ENCODE results near the gene PSMD9.
"Not testable (repeated sequence)": the region's sequence is repeated elsewhere in the genome, so short reads cannot be mapped to it uniquely, and the experiment has no call there.

PSMD9 gene

DNA sequence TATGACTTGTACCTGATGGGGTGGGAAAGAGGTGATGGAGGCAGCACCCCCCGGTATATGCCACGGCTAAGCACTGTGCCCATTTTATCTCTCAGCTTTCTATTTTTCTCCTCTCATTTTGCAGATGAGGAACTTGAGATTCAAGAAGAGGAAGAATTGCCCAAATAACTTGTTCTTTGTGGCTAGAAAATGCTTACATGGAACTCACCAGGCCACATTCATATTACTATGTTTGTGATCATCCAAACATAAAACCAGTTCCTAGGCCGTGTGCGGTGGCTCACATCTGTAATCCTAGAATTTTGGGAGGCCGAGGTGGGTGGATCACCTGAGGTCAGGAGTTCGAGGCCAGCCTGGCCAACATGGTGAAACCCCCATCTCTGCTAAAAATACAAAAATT is 14.5 kb upstream of the PSMD9 start:
- no peak for DNase-seq

DNA sequence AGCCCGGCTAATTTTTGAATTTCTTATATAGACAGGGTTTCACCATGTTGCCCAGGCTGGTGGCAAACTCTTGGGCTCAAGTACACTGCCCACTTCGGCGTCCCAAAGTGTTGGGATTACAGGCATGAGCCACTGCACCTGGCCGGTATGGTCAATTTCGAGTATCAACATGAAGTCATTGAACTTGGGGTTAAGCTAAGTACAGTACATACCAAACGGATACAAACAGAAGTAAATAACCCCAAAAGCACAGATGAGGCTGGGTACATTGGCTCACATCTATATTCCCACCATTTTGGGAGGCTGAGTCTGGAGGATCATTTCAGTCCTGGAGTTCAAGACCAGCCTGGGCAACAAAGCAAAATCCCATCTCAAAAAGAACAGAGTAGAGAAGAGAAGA is 13.0 kb upstream of the PSMD9 start:
- DNase-seq, result no peak

DNA sequence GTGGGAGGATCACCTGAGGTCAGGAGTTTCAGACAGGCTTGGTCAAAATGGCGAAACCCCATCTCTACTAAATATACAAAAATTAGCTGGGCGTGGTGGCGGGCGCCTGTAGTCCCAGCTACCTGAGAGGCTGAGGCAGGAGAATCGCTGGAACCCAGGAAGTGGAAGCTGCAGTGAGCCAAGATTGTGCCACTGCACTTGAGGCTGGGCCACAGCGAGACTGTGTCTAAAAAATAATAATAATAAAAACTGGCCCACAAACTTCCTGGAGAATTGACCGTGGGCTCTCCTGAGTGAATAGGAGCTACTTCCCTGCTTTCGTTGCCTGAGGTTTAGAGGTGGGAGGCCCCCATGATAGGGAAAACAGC is 12.5 kb upstream of the PSMD9 start:
- DNase-seq, result not testable (repeated sequence)

DNA sequence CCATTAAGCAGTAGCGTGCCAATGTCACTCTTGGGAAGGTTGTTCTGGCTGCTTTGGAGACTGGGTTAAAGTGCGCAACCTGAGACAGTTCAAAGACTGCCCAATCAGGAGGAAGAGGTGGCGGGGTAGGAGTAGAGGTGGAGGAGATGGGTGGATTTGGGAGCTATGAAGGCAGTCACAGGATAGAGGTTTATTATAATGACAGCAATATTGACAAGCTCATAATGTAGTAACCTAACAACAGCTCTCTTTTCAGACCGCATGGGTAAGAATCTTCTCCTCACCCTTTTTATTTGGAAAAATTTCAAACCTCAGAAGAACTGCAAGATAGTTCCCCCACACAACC is 5.3 kb upstream of the PSMD9 start:
- no peak for DNase-seq

DNA sequence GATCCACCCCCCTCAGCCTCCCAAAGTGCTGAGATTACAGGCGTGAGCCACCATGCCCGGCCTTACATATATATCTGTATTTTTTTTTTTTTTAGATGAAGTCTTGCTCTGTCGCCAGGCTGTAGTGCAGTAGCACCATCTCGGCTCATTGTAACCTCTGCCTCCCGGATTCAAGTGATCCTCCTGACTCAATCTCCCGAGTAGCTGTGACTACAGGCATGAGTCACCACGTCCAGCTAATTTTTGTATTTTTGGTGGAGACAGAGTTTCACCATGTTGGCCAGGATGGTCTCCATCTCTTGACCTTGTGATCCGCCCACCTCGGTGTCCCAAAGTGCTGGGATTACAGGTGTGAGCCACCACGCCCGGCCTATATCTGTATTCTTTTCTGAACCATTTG is 3.5 kb upstream of the PSMD9 start:
- not testable (repeated sequence) for DNase-seq

DNA sequence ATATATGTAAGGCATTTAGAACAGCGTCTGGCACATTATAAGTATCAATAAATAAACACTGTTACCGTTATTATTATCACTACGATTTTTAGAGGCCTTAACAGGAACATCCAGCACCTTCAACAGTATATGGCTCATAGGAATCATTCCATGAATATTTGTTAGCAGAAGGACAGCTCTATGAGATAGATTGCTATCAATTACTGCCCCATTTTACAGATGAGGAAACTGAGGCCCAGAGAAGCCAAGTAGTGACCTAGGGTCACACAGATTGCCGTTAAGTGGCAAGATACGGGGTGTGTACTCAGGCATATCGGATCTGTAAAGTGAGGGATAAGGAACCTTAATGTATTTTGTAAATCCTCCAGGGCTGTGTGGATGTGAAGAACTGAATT is 510 bp upstream of the PSMD9 start:
- DNase-seq, result no peak

DNA sequence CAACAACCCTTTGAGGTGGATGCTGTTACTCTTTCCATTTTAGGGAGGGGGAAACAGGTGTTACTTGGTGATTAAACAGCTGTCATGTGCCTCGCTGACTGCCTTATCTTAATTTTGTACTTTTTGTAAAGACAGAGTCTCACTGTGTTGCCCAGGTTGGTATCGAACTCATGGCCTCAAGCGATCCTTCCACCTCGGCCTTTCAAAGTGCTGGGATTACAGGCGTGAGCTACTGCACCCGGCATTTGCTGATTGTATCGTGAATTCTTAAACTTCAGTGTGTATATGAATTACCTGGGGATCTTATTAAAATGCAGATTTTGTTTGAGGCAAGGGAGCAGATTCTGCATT is 659 bp downstream of the PSMD9 start:
- DNase-seq, result no peak

DNA sequence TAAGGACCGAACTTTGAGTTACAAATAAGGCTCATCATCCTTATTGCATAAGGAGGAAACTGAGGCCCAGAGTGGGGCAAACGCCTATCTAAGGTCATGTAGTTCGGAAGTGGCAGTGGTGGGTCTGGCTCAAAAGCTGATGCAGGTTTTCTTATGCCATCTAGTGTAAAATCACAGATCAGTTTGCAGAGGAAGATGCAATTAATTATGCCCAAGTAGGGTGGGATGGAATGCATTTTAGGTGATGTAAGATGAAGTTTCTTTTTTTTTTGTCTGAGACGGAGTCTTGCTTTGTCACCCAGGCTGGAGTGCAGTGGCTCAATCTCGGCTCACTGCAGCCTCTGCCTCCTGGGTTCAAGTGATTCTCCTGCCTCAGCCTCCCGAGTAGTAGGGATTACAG is 1.1 kb downstream of the PSMD9 start:
- DNase-seq, result peak; percentile 10

DNA sequence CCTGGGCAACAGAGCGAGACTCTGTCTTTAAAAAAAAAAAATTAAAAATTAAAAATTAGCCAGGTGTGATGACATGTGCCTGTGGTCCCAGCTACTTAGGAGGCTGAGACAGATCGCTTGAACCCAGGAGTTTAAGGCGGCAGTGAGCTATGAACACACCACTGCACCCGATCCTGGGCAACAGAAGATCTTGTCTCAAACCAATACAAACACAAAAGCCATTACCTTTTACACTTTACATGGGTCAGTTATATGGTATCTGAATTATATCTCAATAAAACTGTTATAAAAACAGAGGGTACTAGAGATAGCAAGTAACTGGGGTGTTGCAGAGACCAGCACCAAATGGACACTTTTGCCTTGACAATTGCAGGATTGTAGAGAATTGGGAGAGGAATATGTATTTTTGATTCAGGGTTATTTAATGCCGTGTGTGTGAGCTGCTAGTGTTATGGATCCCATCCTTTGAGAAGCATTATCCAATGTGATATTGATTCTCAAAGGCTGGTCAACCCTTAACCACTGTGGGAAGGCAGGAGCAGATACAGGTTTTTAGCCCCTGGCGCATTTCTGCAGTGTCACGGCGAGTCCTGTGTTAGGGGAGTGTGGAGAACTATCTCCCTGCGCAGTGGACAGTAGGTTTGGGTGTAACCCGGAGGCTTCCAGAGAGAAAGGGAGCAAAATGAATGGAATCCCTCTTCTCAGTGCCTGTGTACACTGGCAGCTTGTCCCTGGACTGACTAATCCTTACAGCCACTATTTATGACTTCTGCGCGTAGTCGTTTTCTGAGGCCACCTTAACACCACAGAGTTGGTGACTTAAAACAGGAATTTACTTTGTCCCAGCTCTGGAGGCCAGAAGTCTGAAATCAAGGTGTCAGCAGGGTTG is 4.3 kb downstream of the PSMD9 start:
- DNase-seq, result peak; percentile 50

DNA sequence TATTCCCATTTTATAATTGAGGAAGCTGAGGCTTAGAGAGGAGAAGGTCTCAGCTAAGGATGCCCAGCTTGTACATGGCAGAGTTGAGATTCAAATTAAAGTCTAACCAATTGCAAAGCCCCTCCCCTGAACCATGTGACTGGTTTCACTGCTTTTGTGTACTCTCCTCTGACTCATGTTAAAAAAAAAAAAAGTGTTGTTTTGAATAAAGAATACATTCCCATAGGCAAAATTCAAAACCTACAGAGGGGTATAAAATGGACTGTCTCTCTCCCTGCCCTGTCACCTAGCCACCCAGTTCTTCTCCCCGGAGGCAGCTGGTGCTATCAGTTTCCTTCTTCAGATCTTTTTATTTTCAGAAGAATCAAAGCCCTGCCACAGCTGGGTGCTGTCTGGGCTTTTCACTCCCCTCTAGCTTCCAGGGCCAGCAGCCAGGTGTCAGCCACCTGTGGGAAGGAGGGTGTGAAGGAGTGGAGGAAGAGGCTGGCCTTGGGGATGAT is 5.4 kb downstream of the PSMD9 start:
- DNase-seq, result peak; percentile 58

DNA sequence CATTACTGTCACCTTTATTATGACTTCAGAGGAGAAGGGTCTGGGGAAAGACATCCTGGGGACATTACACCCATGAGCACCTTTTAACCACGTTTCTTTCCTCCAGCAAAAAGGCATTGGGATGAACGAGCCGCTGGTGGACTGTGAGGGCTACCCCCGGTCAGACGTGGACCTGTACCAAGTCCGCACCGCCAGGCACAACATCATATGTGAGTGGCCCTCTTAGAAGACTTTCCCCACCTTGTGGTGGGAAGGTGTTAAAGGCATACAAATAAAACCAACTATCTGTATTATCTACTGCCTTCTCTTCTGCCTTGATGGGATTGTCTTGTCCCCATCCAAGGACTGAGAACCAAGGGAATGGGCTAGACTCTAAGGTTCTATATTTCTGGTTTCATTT is 6.0 kb downstream of the PSMD9 start:
- no peak for DNase-seq

DNA sequence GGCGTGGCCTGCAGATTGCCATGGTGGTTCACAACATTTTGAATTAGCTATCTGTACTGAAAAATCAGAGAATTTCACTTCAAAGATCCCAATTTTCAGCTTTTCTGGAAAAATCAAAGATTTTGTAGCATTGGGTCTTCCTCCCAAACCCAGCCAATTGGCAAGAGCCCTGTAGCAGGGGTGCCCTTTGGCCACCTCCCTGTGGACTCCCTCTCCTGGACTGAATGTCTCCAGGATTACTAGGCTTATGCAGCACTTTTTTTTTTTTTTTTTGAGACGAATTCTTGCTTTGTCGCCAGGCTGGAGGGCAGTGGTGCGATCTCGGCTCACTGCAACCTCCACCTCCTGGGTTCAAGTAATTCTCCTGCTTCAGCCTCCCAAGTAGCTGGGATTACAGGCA is 9.7 kb downstream of the PSMD9 start:
- DNase-seq, result no peak

DNA sequence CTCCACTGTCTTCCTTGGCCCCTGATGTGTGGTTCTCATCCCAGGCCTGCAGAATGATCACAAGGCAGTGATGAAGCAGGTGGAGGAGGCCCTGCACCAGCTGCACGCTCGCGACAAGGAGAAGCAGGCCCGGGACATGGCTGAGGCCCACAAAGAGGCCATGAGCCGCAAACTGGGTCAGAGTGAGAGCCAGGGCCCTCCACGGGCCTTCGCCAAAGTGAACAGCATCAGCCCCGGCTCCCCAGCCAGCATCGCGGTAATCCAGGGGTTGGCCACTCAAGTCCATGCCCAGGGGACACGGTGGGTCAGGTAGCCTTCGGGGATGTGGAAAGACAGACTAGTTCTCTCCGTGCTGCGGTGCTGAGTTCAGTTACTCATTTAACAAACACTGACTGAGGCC is 11.0 kb downstream of the PSMD9 start:
- no peak for DNase-seq

DNA sequence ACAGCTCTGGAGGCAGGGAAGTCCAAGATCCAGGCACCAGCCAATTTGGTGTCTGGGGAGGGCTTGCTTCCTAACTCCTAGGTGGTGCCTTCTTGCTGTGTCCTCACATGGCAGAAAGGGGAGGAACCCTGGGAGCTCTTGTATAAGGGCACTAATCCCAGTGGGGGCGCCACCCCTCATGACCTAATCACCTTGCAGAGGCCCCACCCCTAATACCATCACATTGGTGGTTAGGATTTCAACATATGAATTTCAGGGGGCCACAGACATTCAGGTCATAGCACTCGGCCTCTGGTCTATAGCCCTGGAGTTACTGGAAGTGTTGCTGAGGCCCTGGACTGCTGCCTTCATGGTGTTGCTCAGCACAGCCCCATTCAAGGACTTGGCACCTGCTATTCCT is 14.6 kb downstream of the PSMD9 start:
- no peak for DNase-seq

DNA sequence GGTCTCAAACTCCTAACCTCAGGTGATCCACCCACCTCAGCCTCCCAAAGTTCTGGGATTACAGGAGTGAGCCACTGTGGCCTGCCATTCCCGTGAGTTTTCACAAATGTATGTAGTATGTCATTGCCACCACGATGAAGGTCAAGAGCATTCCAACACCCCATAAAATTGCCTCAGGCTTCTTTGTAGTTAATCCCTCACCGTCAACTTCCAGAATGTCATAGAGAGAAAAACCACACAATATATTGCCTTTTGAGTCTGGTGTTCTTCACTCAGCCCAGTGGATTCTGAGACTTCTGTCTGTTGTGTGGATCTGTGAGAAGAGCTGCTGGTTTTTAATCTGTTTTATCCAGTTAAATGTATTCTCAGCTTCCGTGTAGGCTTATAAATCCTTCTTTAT is 17.2 kb downstream of the PSMD9 start:
- no peak for DNase-seq

DNA sequence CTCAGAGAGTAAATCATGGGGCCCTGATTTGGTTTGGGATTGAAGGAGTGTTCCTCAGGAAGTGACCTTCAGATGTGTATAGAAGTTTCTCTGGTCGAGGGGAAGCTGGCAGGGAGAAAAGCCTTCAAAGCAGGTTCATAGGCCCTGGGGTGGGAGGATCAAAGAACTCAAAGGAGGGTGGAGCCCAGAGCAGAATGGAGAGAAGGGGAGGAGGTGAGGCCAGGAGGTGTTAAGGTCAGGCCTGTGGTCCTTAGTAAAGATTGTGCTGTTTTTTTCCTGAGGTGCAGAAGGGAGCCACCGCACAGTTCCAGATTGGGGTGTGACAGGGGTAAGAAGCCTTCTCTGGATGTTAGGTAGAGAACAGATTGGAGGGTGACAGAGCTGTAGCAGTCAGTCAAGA is 20.1 kb downstream of the PSMD9 start:
- DNase-seq, result no peak

DNA sequence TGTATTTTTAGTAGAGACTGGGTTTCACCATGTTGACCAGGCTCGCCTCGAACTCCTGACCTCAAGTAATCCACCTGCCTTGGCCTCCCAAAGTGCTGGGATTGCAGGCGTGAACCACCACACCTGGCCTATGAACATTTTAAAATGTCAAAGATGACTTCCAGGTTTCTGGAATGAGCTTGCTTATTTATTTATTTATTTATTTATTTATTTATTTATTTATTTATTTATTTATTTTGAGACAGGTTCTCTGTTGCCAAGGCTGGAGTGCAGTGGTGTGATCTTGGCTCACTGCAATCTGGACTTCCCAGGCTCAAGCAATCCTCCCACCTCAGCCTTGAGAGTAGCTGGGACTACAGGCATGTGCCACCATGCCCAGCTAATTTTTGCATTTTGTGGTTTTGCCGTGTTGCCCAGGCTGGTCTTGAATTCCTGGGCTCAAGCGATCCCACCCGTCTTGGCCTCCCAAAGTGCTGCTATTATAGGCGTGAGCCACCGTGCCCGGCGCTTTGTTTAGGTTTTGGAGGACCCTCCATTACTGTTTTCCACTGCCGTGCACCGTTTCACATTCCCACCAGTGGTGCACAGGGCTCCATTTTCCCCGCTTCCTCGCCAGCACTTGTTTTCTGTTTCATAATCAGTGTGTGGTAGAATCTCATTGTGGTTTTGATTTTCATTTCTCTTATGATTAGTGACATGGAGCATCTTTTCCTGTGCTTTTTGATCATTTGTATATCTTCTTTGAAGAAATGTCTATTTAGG is 23.4 kb downstream of the PSMD9 start:
- peak; percentile 67 for DNase-seq

DNA sequence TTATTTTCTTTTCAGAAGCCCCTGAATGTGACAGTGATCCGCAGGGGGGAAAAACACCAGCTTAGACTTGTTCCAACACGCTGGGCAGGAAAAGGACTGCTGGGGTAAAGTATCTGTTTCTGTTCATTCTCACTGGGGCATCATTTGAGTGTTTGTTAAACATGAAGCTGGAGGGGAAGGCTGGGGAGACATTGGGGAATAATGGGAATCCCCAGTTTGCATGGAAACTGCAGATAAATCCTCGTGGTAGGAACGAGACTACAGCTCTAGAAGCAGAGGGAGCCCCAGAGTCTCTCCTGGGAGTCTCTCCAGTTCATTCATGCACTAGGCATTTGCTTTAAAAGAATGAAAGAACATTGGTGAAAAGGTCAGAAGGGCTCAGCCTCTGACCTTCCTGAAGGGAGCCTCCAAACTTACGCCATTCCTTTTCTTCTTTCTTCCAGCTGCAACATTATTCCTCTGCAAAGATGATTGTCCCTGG is 27.3 kb downstream of the PSMD9 start:
- DNase-seq, result no peak

DNA sequence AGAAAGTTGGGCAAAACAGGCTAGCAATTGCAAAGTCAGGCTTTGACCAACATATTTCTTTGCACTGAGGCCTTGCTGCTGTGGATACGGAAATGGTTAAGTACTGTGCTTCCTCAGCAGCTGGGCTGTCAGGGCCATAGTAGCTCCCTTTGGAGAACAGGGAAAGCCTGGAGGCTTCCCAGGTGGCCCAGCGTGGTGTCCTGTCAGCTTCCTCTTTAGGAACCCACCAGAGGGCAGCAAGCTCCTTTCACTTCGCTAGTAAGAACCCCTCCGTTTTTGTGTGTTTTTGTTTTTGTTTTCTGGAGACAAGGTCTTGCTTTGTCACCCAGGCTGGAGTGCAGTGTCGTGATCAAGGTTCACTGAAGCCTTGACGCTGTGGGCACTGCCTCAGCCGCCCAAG is 28.1 kb downstream of the PSMD9 start:
- no peak for DNase-seq

DNA sequence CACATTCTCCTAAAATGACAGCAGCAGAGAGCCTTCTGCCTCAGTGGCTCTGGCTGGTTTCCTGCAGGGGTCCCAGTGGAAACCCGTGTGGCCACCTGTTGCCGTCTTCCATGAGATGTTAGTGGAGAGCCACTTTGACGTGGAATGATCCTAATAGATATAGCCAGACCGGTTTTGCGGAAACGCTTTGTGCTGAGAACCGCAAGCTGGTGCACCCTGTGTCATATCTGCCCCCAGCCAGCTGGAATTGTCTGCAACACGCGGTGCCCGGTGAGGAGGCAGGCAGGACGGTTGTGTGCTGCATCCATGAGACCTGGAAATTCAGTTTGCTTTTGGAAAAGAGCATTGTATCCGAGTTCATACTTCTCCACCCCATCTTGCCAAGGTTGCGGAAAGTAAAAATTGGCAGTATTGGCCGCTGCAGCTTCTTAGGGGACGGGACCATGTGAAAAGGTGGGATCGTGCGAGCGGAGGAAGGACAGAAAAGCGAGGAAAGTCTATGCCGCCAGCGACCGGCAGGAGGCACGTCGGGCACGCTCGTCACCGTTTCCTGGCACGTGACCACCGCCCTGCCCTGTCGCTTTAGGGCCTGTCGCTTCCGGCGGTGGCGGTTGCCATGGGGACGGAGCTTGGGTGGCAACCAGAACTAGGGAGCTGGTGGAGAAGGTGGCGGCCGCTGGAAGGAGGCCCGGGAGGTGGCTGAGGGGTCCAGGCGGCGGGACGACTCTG is 29.5 kb downstream of the PSMD9 start, which contains the start of gene CFAP251:
TSS of gene CFAP251 (plus strand) at position 643 of the 729 bp plus-strand sequence. CDS start 2,714 bp downstream, outside the sequence.
- peak; percentile 97 for DNase-seq

DNA sequence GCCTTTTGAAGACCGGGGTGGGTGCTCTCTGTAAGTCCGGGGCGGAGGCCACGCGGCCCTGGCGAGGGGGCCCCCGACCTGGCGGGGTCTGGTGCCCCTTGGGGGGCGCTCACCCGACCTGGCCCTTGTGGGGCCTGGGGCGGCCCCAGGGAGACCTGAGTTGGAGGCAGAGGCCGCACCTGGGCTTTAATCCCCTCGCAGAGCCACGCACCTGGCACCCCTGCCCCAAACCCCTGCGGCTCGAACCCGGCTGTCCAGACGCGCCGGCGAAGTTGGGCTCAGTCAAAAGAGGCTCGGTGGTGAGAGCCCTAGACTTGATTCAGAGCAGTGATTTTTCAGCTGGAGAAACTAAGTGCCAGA is 30.1 kb downstream of the PSMD9 start:
- no peak for DNase-seq

DNA sequence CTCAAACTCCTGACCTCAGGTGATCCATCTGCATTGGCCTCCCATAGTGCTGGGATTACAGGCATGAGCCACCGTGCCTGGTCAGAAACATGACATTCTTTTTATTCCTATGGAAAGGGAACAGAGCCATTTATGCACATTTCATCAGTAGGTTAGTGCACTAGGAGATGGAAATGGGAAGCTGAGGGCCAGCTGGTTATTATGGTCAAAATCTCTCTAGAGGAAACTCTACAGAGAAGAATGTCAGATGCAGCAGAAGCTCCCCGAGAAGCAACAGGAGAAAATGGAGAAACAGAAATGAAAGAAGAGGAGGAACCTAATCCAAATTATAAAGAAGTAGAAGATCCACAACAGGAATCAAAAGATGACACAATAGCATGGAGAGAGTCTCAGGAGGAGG is 32.5 kb downstream of the PSMD9 start:
- no peak for DNase-seq

DNA sequence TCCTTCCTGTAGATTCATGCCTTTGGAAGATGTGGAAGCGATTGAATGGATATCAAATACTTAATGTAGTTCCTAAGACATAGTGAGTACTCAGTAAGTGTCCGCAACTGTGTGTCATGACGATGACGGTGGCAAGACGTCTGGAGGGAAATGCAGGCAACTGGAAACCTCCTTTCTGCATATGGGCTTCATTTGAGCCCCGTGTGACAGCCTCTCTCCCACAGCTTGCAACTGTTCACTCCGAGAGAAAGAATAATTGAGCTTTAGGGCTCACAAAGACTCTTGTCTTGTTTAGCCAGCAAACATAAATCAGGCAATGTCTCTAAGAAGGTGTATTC is 36.7 kb downstream of the PSMD9 start:
- no peak for DNase-seq
